Thoracic aorta (tissue), 2 donors: ENCODE results near the gene TMED10. TPM values are rescaled to one million over a fixed set of nuclear protein-coding genes. Genes with fewer than 3 reads are reported as not detected.
"Not testable (repeated sequence)": the region's sequence is repeated elsewhere in the genome, so short reads cannot be mapped to it uniquely, and the experiment has no call there.

Source experiments
- ATAC-seq: fragments of 150-250 bp; one replicate; pipeline ENCODE4 v1.8.0; 2017; ENCODE audit warnings: low read depth; ENCODE audit not compliant: insufficient number of reproducible peaks, low FRiP score
- DNase-seq: peaks from one replicate; pipeline ENCODE4 v3.0.0-alpha.2; 2020; ENCODE audit warnings: low spot score
- H3K27ac ChIP-seq, 2 donors: fragments of 200-600 bp; sonication (generic); 1 replicate in 1 of 2; 2 replicates in 1 of 2; pipeline ENCODE4 v1.5.1; 2016; ENCODE audit warnings: mild to moderate bottlenecking in 2 of 2, moderate library complexity in 2 of 2
- H3K27me3 ChIP-seq: fragments of 200-600 bp; sonication (generic); replicated peaks from 2 replicates; pipeline ENCODE4 v1.6.0; 2016; ENCODE audit warnings: mild to moderate bottlenecking; ENCODE audit not compliant: insufficient read depth
- H3K36me3 ChIP-seq: fragments of 200-600 bp; sonication (generic); one replicate; pipeline ENCODE4 v1.5.1; 2016
- H3K4me1 ChIP-seq, 2 donors: fragments of 200-600 bp; sonication (generic); 1 replicate in 1 of 2; 2 replicates in 1 of 2; pipeline versions ENCODE4 v1.5.1 to v1.6.0; 2016; ENCODE audit warnings: low read depth in 2 of 2, mild to moderate bottlenecking in 1 of 2; ENCODE audit not compliant: control insufficient read depth in 1 of 2
- H3K4me3 ChIP-seq: fragments of 200-600 bp; sonication (generic); 2 replicates; pipeline ENCODE4 v1.5.1; 2016; ENCODE audit warnings: mild to moderate bottlenecking
- H3K9me3 ChIP-seq: fragments of 200-600 bp; sonication (generic); 2 replicates; pipeline ENCODE4 v1.5.1; 2016
- total RNA-seq, 2 donors: library from RNA; depleted of rRNA; stranded (reverse); fragments of >200 nt; gene quantifications; one replicate each; pipeline versions ENCODE4 v1.1.0 to v1.2.3, GENCODE V29; 2016
- TF ChIP-seq, protein P1 (sequence below): fragments of 200-600 bp; sonication (generic); IDR thresholded peaks from one replicate; pipeline ENCODE4 v1.5.1; 2019; ENCODE audit warnings: antibody characterized with exemption

TMED10 gene
- total RNA-seq, 2 donors from 2014 or later: 258 to 342 TPM

DNA sequence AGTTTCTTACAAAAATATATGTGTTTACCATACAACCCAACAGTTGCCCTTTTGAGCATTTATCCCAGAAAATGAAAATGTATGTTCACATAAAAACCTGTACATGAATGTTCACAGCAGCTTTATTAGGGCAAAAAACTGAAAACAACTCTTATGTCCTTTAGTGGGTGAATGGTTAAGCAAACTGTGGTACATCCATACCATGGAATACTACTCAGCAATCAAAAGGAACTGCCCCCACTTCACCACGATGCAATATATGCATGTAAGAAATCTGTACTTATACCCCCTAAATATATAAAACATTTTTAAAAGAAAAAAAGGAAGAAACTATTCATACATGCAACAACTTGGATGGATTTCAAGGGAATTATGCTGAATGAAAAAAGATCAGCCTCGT lies 42.8 kb downstream of the TMED10 start:
- Histone ChIP-seq H3K27me3 (no peaks in the 10 kb centered on the region), H3K36me3 (peaks cover 19% of the 10 kb centered on the region), H3K9me3 (no peaks in the 10 kb centered on the region), H3K4me1 (peaks cover 0 to 10% of the 10 kb centered on the region in 2 donors), H3K27ac (no peak overlapping the region), H3K4me3 (no peak overlapping the region)
- no peak for ATAC-seq
- DNase-seq: no peak
- TF ChIP-seq, protein P1, sequence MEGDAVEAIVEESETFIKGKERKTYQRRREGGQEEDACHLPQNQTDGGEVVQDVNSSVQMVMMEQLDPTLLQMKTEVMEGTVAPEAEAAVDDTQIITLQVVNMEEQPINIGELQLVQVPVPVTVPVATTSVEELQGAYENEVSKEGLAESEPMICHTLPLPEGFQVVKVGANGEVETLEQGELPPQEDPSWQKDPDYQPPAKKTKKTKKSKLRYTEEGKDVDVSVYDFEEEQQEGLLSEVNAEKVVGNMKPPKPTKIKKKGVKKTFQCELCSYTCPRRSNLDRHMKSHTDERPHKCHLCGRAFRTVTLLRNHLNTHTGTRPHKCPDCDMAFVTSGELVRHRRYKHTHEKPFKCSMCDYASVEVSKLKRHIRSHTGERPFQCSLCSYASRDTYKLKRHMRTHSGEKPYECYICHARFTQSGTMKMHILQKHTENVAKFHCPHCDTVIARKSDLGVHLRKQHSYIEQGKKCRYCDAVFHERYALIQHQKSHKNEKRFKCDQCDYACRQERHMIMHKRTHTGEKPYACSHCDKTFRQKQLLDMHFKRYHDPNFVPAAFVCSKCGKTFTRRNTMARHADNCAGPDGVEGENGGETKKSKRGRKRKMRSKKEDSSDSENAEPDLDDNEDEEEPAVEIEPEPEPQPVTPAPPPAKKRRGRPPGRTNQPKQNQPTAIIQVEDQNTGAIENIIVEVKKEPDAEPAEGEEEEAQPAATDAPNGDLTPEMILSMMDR: no peak

DNA sequence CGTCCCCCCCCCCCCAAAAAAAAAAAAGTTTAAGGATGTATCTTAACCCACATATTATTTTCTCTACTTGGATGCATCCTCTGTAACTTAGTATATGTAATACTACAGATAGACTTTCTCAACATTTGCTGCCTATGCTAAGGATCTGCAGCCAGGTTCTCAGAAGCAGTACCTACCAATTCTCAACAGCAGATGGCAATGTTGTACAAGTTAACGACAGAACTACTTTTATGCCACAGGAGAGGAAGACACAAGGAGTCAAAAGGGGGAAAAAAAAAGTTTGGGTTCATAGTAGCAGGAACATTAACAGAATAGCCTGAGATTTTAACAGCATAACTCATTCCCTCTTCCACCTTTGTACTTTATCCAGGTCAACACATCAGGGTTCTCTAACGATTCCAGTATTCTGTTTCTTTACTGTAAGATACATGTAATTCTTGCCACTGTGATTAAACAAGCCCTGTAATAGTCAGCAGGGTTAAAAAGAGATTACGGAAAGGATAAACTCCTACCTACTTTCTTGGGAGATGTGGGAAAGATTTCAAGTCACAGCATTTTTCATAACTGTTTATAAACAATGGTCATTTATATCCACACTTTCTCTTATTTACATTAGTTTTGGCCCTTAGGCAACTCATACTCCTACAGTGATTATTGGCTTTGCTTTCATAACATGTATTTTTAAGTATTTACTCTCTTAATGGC lies 43.9 kb downstream of the TMED10 start:
- TF ChIP-seq, protein P1: peak; percentile 75
- DNase-seq (no peak), ATAC-seq (peak; percentile 79)
- Histone ChIP-seq H3K4me3 (no peak overlapping the region), H3K36me3 (peaks cover 19% of the 10 kb centered on the region), H3K9me3 (no peaks in the 10 kb centered on the region), H3K27ac (peak overlapping the region in 1 of 2 donors; percentile 19), H3K27me3 (no peaks in the 10 kb centered on the region), H3K4me1 (peaks cover 7 to 9% of the 10 kb centered on the region in 2 donors)

DNA sequence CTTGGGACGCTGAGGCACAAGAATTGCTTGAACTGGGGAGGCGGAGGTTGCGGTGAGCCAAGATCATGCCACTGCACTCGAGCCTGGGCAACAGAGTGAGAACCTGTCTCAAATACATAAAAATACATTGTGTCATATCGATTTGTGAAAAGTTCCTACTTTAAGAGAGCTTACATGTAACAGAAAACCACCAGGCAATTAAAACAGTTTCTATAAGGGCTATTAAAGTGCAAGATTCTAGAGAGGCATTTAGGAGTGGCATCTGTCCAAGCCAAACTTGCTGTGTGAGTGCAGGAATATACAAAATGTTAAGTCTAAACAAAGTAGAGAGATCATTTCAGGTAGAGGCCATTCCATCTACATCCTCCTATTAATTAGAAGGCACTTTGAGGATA lies 47.8 kb downstream of the TMED10 start:
- no peak for DNase-seq

DNA sequence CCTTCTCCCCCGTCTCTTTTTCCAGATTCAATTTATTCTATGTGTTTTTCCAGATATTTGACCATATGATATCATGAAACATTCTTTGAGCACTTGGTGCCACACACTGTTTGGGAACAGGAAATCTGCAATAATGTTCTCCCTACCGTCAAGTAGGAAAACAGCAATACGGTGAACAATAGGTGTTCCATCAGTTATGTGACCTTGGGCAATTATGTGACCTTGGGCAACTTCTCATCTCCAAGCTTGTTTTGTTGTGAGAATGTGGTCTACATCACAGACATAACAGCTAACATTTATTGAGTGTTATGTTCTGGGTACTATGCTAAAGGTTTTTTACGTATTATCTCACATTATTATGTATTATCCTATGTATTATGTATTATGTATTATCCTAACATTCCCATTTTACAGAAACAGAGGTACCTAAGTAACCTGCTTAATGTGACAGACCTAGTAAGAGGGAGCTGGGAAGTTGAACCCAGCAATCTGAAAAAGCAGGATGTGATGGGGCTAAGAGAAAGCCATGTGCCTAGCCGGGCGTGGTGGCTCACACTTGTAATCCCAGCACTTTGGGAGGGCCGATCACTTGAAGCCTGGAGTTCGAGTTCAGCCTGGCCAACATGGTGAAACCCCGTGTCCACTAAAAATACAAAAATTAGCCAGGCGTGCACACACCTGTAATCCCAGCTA lies 48.4 kb downstream of the TMED10 start:
- Histone ChIP-seq H3K4me3 (peak overlapping the region; percentile 80), H3K27ac (peak overlapping the region; percentile 93 to 95), H3K36me3 (no peaks in the 10 kb centered on the region), H3K27me3 (no peaks in the 10 kb centered on the region), H3K9me3 (no peaks in the 10 kb centered on the region), H3K4me1 (peaks cover 23 to 39% of the 10 kb centered on the region in 2 donors)
- TF ChIP-seq, protein P1: no peak
- ATAC-seq: no peak
- no peak for DNase-seq

More for the DNA sequence above, 47.8 kb downstream of the TMED10 start:
- H3K36me3 ChIP-seq: peaks cover 1% of the 10 kb centered on the region
- no peaks in the 10 kb centered on the region for H3K9me3 ChIP-seq
- no peak overlapping the region for H3K4me3 ChIP-seq
- ATAC-seq: no peak
- H3K27ac ChIP-seq: no peak overlapping the region
- TF ChIP-seq, protein P1: no peak
- peaks cover 23 to 37% of the 10 kb centered on the region in 2 donors for H3K4me1 ChIP-seq
- no peaks in the 10 kb centered on the region for H3K27me3 ChIP-seq

DNA sequence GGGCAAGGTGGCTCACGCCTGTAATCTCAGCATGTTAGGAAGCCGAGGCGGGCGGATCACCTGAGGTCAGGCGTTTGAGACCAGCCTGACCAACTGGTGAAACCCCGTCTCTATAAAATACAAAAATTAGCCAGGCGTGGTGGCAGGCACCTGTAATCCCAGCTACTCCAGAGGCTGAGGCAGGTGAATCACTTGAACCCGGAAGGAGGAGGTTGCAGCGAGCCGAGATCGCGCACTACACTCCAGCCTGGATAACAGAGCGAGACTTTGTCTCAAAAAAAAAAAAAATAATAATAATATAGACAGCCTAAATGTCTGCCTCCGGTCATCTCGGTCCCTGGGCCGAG lies 49.0 kb downstream of the TMED10 start:
- Histone ChIP-seq H3K27ac (peak overlapping the region; percentile 93 to 95), H3K4me3 (peak overlapping the region; percentile 80), H3K4me1 (peaks cover 23 to 39% of the 10 kb centered on the region in 2 donors)
- DNase-seq, H3K27me3 ChIP-seq, ATAC-seq, H3K36me3 ChIP-seq, H3K9me3 ChIP-seq: not testable (repeated sequence)
